Spleen (tissue), 11 donors: Measurements from ENCODE around the gene PI16. TPM values are rescaled to one million over a fixed set of nuclear protein-coding genes. Genes with fewer than 3 reads are reported as not detected.

Experiments
- DNase-seq: peaks from one replicate; pipeline ENCODE4 v3.0.0-alpha.2; 2020
- H3K27ac ChIP-seq, 8 donors: fragments of 200-600 bp; sonication (generic) in 7 of 8; 1 replicate in 4 of 8; 2 replicates in 4 of 8; pipeline versions ENCODE4 v1.5.0 to v1.8.0; 2016 to 2021; ENCODE audit warnings: inconsistent platforms in 4 of 8, mild to moderate bottlenecking in 4 of 8, moderate library complexity in 1 of 8
- H3K27me3 ChIP-seq, 7 donors: fragments of 200-600 bp; sonication (generic) in 6 of 7; replicated peaks in 1 of 7; 1 replicate in 4 of 7; 2 replicates in 3 of 7; pipeline versions ENCODE4 v1.5.0 to v1.8.0; 2016 to 2021; ENCODE audit warnings: inconsistent platforms in 3 of 7, mild to moderate bottlenecking in 1 of 7
- H3K36me3 ChIP-seq, 6 donors: fragments of 200-600 bp; sonication (generic) in 5 of 6; 1 replicate in 4 of 6; 2 replicates in 2 of 6; pipeline versions ENCODE4 v1.5.0 to v1.8.0; 2016 to 2021; ENCODE audit warnings: inconsistent platforms in 2 of 6
- H3K4me1 ChIP-seq, 6 donors: fragments of 200-600 bp; sonication (generic) in 5 of 6; 1 replicate in 3 of 6; 2 replicates in 3 of 6; pipeline versions ENCODE4 v1.5.0 to v1.8.0; 2016 to 2021; ENCODE audit warnings: inconsistent platforms in 3 of 6
- H3K4me3 ChIP-seq, 8 donors: fragments of 200-600 bp; sonication (generic) in 7 of 8; 1 replicate in 4 of 8; 2 replicates in 4 of 8; pipeline versions ENCODE4 v1.5.0 to v1.8.0; 2016 to 2021; ENCODE audit warnings: inconsistent platforms in 4 of 8, mild to moderate bottlenecking in 4 of 8, moderate library complexity in 2 of 8
- H3K9me3 ChIP-seq, 8 donors: fragments of 200-600 bp; sonication (generic) in 7 of 8; 1 replicate in 4 of 8; 2 replicates in 4 of 8; pipeline versions ENCODE4 v1.5.0 to v1.8.0; 2016 to 2021; ENCODE audit warnings: inconsistent platforms in 4 of 8
- POLR2A ChIP-seq, 3 donors: fragments of 450-650 bp; IDR thresholded peaks; one replicate each; pipeline ENCODE4 v1.5.1; 2017; ENCODE audit warnings: antibody characterized with exemption in 3 of 3, mild to moderate bottlenecking in 1 of 3
- POLR2AphosphoS5 ChIP-seq, 3 donors: sonication (generic); formaldehyde crosslinking; IDR thresholded peaks; one replicate each; pipeline ENCODE4 v1.5.1; 2017; ENCODE audit warnings: antibody characterized with exemption in 3 of 3
- WGBS, 5 donors: extraction: QIAGEN DNeasy Blood & Tissue Kit in 3 of 5; methylation state at CpG; one replicate each; pipeline versions ENCODE4 v1.1.5 to v1.1.7; 2013 to 2018; 5-methylcytosine and 5-hydroxymethylcytosine counted together
- intact Hi-C: fragments of 100-400 bp; cut with DNase I; formaldehyde crosslinking; loops from one replicate; pipeline ENCODE4 v1.15.0; 2023; ENCODE audit warnings: low total_unique reads
- polyA plus RNA-seq, 3 donors: library from polyadenylated mRNA; stranded (reverse); fragments of 200-250 nt; gene quantifications; one replicate each; pipeline ENCODE4 v1.2.1, GENCODE V29; 2013
- total RNA-seq, 7 donors: library from RNA; depleted of rRNA in 3 of 7; stranded (reverse); fragments of >200 nt in 3 of 7; fragmentation: NEBNext Ultra II Directional in 4 of 7; extraction: Animal tissue kit (Norgen Biotek cat#: 25700) in 4 of 7; gene quantifications; one replicate each; pipeline versions ENCODE4 v1.1.0 to v1.2.1, GENCODE V29; 2016 to 2021
- TF ChIP-seq, protein P1 (sequence below), 11 experiments: fragments of 200-600 bp in 7 of 11; fragments of 450-650 bp in 4 of 11; sonication (generic) in 4 of 11; IDR thresholded peaks in 8 of 11; conservative IDR thresholded peaks in 3 of 11; 1 replicate in 7 of 11; 2 replicates in 4 of 11; pipeline versions ENCODE4 v1.4.0 to v1.8.0; 2016 to 2021; ENCODE audit warnings: antibody characterized with exemption in 11 of 11, inconsistent platforms in 4 of 11, mild to moderate bottlenecking in 1 of 11
- donor health status: healthy with polysubstance abuse.
- donor health status: DM: no; HTN: no; CAD: no; lungs with moderate emphysema.
- donor health status: DM: no; HTN: no; CAD: no.
- donor health status: Bipolar disorder and iron deficiency.
- donor health status: healthy.
- donor health status: DM: no; HTN: no; CAD: no.
- donor health status: DM: yes; HTN: yes; CAD: no.

PI16 gene
- total and polyA plus RNA-seq, 10 donors = 0.94 to 7.3 (median 1.6) TPM; not detected in 1

DNA sequence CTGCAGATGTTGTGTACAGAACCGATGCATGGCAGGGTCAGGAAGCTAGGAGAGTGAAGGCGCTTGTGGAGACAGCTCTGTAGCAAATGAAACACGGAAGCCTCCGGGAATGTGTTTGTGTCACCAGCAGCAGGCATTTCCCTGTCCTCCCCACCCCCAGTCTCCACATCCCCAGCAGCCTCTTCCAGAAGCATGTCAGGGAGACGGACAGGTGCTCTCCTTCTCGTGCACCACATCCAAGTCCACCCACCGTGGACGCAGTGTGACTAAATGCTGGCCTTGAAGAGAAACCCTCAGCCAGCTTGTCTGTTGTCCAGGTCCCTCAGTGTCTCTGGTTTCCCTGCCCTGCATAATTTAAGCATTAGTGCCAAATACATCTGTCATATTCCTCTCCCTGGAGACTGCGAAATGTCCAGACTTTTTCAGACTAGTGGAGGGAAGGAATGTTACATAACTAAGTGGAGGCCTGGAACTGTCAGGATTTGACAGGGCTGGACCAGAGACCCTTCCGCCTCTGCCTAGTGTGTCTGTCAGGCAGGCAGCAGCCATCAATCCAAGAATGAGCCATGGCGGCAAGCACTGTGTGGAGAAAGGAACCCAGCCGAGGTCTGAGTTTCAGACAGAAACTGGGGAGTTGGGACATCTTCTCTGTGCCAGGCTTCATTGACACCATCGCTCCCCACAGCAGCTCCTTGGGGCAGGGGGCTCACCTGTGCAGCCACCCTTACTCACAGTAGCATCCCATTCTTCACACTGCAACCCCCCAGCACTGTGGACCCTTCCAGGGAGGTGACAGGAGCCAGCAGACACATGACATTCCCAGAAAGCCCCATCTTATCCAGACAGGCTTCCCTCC is 26.6 kb upstream of the PI16 start:
- no peaks in the 10 kb centered on the region for H3K9me3 ChIP-seq
- peaks cover 0 to 62% (median 27%) of the 10 kb centered on the region in 6 donors for H3K36me3 ChIP-seq
- no peak for DNase-seq
- H3K27ac ChIP-seq = no peak overlapping the region
- no peak for TF ChIP-seq POLR2AphosphoS5 (IDR thresholded peaks at IDR 0.05)
- TF ChIP-seq, protein P1, sequence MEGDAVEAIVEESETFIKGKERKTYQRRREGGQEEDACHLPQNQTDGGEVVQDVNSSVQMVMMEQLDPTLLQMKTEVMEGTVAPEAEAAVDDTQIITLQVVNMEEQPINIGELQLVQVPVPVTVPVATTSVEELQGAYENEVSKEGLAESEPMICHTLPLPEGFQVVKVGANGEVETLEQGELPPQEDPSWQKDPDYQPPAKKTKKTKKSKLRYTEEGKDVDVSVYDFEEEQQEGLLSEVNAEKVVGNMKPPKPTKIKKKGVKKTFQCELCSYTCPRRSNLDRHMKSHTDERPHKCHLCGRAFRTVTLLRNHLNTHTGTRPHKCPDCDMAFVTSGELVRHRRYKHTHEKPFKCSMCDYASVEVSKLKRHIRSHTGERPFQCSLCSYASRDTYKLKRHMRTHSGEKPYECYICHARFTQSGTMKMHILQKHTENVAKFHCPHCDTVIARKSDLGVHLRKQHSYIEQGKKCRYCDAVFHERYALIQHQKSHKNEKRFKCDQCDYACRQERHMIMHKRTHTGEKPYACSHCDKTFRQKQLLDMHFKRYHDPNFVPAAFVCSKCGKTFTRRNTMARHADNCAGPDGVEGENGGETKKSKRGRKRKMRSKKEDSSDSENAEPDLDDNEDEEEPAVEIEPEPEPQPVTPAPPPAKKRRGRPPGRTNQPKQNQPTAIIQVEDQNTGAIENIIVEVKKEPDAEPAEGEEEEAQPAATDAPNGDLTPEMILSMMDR (IDR thresholded peaks at IDR 0.05 in 8 of 11, conservative IDR thresholded peaks at IDR 0.05 in 3 of 11) = no peak
- H3K4me3 ChIP-seq = no peak overlapping the region
- WGBS, 5 donors = 76 to 88% (median 85%) methylated on average over 13 of the region's 13 CpGs
- intact Hi-C loops = no loop called here
- no peaks in the 10 kb centered on the region for H3K27me3 ChIP-seq
- H3K4me1 ChIP-seq = peaks cover 0 to 10% (median 0%) of the 10 kb centered on the region in 6 donors

DNA sequence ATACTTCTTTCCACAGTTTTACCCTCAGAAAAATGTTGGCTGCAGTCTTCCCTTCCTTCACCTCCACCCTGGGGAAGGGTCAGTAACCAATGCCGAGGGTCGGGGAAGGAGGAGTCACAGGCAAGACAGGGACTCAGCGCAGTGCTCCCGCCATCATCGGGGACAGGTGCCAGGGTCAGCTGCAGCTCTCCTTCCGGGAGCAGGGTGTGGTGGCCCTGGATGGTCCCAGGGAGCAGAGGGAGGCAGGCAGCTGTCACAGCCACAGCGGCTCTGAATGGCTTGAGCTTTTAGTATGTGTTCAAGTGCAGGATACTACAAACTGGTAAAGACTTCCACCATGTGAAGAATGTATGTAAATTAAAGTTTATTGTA is 26.0 kb upstream of the PI16 start:
- H3K27ac ChIP-seq = no peak overlapping the region

DNA sequence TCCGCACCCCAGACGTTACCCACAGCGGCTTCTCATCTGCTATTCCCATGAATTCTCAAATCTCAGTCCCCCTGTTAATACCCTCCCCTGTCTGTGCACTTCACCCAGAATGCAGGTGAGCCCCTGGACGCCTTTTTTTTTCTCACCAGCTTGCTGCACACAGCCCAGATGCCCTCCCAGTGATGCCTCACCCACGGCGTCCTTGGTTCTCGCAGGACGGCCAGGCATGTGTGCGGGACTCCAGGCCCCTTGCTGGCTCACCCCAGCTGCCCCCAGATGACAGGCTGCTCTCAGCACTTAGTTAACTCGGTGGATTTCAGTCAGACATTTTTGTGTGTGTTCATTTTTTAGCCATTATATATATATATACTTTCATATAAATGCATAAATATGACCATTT is 25.4 kb upstream of the PI16 start:
- Histone ChIP-seq H3K36me3 (peaks cover 0 to 49% (median 15%) of the 10 kb centered on the region in 6 donors), H3K27me3 (no peaks in the 10 kb centered on the region), H3K9me3 (no peaks in the 10 kb centered on the region), H3K27ac (no peak overlapping the region), H3K4me1 (peaks cover 0 to 10% (median 0%) of the 10 kb centered on the region in 6 donors), H3K4me3 (no peak overlapping the region)
- intact Hi-C loops = no loop called here
- TF ChIP-seq POLR2A (IDR thresholded peaks at IDR 0.05) = no peak
- no peak for TF ChIP-seq POLR2AphosphoS5 (IDR thresholded peaks at IDR 0.05)
- TF ChIP-seq, protein P1 (IDR thresholded peaks at IDR 0.05 in 8 of 11, conservative IDR thresholded peaks at IDR 0.05 in 3 of 11) = no peak
- 83 to 89% (median 88%) methylated on average over 10 of the region's 10 CpGs for WGBS, 5 donors
- no peak for DNase-seq

More for the DNA sequence above, 26.0 kb upstream of the PI16 start:
- H3K4me1 ChIP-seq = peaks cover 0 to 10% (median 0%) of the 10 kb centered on the region in 6 donors
- H3K36me3 ChIP-seq = peaks cover 0 to 55% (median 21%) of the 10 kb centered on the region in 6 donors
- no peak for DNase-seq
- 61 to 82% (median 80%) methylated on average over 7 of the region's 7 CpGs for WGBS, 5 donors
- intact Hi-C loops = no loop called here
- H3K9me3 ChIP-seq = no peaks in the 10 kb centered on the region
- no peak for TF ChIP-seq POLR2A (IDR thresholded peaks at IDR 0.05)
- TF ChIP-seq POLR2AphosphoS5 (IDR thresholded peaks at IDR 0.05) = no peak
- TF ChIP-seq, protein P1 (IDR thresholded peaks at IDR 0.05 in 8 of 11, conservative IDR thresholded peaks at IDR 0.05 in 3 of 11) = no peak
- no peaks in the 10 kb centered on the region for H3K27me3 ChIP-seq
- no peak overlapping the region for H3K4me3 ChIP-seq

DNA sequence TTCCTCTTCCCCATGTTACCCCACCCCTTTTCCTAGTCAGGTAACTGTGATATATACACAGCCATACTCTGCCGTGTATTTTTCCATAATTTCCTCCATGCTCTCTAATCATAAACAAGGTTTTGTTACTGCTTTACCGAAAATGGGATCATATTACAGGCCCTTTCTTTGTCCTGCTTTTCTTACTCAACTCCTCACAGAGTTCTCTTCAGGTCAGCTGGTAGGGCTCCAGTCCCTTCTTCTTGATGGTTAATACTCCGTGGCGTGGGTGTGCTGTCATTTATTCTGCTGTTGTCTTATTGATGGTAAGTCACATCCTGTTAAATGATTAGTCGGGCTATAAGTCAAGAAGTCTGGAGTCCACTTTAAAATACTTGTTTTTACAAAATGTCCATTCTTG is 24.9 kb upstream of the PI16 start:
- Histone ChIP-seq H3K36me3 (peaks cover 0 to 45% (median 10%) of the 10 kb centered on the region in 6 donors), H3K27me3 (no peaks in the 10 kb centered on the region), H3K27ac (no peak overlapping the region), H3K4me1 (peaks cover 0 to 10% (median 0%) of the 10 kb centered on the region in 6 donors), H3K4me3 (no peak overlapping the region), H3K9me3 (no peaks in the 10 kb centered on the region)
- no peak for TF ChIP-seq POLR2AphosphoS5 (IDR thresholded peaks at IDR 0.05)
- no peak for TF ChIP-seq POLR2A (IDR thresholded peaks at IDR 0.05)
- TF ChIP-seq, protein P1 (IDR thresholded peaks at IDR 0.05 in 8 of 11, conservative IDR thresholded peaks at IDR 0.05 in 3 of 11) = no peak
- intact Hi-C loops = no loop called here
- 61 to 78% (median 74%) methylated on average over 5 of the region's 5 CpGs for WGBS, 5 donors
- DNase-seq = no peak
